H1 (cell line): ENCODE data around the gene SPAG16. TPM values are rescaled to one million over a fixed set of nuclear protein-coding genes. Genes with fewer than 3 reads are reported as not detected.

Source experiments
- ATF3 ChIP-seq: IDR thresholded peaks from 2 replicates; pipeline ENCODE4 v1.6.1; 2011; ENCODE audit warnings: low read depth, mild to moderate bottlenecking, low read length; ENCODE audit not compliant: insufficient read depth
- BCL11A ChIP-seq, 2 experiments: IDR thresholded peaks; one replicate each; pipeline ENCODE4 v1.6.1; 2011; ENCODE audit warnings: low read depth in 2 of 2, low read length in 2 of 2, mild to moderate bottlenecking in 2 of 2
- CEBPB ChIP-seq: IDR thresholded peaks from 2 replicates; pipeline ENCODE4 v1.6.1; 2012; ENCODE audit warnings: low read depth, low read length
- JUN ChIP-seq: IDR thresholded peaks from 2 replicates; pipeline ENCODE4 v1.6.1; 2011; ENCODE audit warnings: low read depth, mild to moderate bottlenecking, improper control_type of control experiment, low read length
- MAFK ChIP-seq: IDR thresholded peaks from 2 replicates; pipeline ENCODE4 v1.6.1; 2012; ENCODE audit warnings: low read depth, mild to moderate bottlenecking, improper control_type of control experiment, low read length
- RNF2 ChIP-seq: fragments of 200-900, 300-1000 bp; sonication (generic); IDR thresholded peaks from 2 replicates; pipeline ENCODE4 v1.7.1; 2016; ENCODE audit warnings: borderline replicate concordance, low read depth, mild to moderate bottlenecking, antibody characterized with exemption, low read length; ENCODE audit not compliant: poor library complexity, severe bottlenecking; ENCODE audit errors: missing control alignments
- SP4 ChIP-seq: IDR thresholded peaks from 2 replicates; pipeline ENCODE4 v1.6.1; 2012; ENCODE audit warnings: low read length, inconsistent platforms
- ZNF274 ChIP-seq: IDR thresholded peaks from 2 replicates; pipeline ENCODE4 v1.7.0; 2012; ENCODE audit warnings: low read length, borderline replicate concordance; ENCODE audit errors: extremely low read depth
- polyA plus RNA-seq, 7 experiments: library from polyadenylated mRNA; depleted of rRNA in 3 of 7; stranded (reverse) in 5 of 7; unstranded in 2 of 7; fragments of >200 nt in 5 of 7; fragments of 200-250 nt in 2 of 7; gene quantifications; 1 replicate in 5 of 7; 2 replicates in 1 of 7; 4 replicates in 1 of 7; pipeline versions ENCODE4 v1.2.1 to v1.2.3, GENCODE V29; 2011 to 2013; ENCODE audit warnings: missing spikeins in 2 of 7, mixed read lengths in 2 of 7
- total RNA-seq: library from RNA; stranded (reverse); fragmentation: NEBNext Ultra II Directional; extraction: Animal tissue kit (Norgen Biotek cat#: 25700); gene quantifications from 2 replicates; pipeline ENCODE4 v1.2.1, GENCODE V29; 2021

The SPAG16 gene
- total and polyA plus RNA-seq, 2 of the 8 experiments (the other 6 are each of a cell fraction or from before 2014, with no cell fraction given) = 6.0 to 14.9 TPM

- TF ChIP-seq ZNF274 (no peak), RNF2 (no peak), MAFK (no peak), BCL11A (IDR thresholded peaks at IDR 0.05; ENCODE audit: low read depth in 2 of 2, low read length in 2 of 2) (no peak), CEBPB (no peak), ATF3 (no peak), JUN (no peak), SP4 (no peak)
Observed at GRCh38 chr2:214158851-214159250, 874.6 kb downstream of the SPAG16 start (continued).
